ENCODE data around the gene DLG2. TPM values are rescaled to one million over a fixed set of nuclear protein-coding genes. Genes with fewer than 3 reads are reported as not detected.

Gene DLG2
- total and polyA plus RNA-seq, 2 of the 8 experiments (the other 6 are each of a cell fraction or from before 2014, with no cell fraction given) = 1.7 to 14.3 TPM

DNA sequence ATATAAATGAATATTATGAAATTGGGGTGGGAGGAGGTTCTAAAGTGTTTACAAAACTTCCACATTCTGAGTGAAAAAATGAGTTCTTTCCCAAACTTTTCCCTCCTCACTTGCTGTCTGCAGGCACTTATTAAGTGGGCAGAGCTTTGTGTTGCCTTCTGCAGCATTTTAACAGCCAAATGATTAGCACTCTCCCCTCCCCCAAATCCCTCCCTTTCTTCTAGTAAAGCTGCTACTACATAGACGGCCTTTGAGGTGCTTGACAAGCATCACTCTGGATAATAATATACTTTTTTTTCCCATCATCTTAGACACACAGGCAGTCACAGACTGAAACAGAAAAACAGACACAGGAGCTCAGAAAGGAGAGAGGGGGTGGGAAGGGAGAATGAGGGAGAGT lies 493.5 kb downstream of the DLG2 start (continued):
- TF ChIP-seq ZNF274 (IDR thresholded peaks at IDR 0.05; ENCODE audit: borderline replicate concordance, extremely low read depth, low read length) = no peak
- TF ChIP-seq NANOG (IDR thresholded peaks at IDR 0.05; ENCODE audit: insufficient read depth, low read depth, low read length, poor library complexity, severe bottlenecking) = no peak
- TF ChIP-seq POU5F1 (IDR thresholded peaks at IDR 0.05; ENCODE audit: low read depth, low read length) = no peak
